Measurements from ENCODE around the gene INSYN1.
"Not testable (repeated sequence)": the region's sequence is repeated elsewhere in the genome, so short reads cannot be mapped to it uniquely, and the experiment has no call there.

Gene INSYN1

GRCh38 chr15:73723191-73723590, 30.0 kb downstream of the INSYN1 start:
- DNase-seq = no peak
- in situ Hi-C loops (cut with MboI; ENCODE audit: low pct_unique_long_range_greater_than_20kb, low sequenced_read_pairs) = no loop called here

GRCh38 chr15:73722425-73722824, 30.7 kb downstream of the INSYN1 start:
- DNase-seq = no peak
- in situ Hi-C loops (cut with MboI; ENCODE audit: low pct_unique_long_range_greater_than_20kb, low sequenced_read_pairs) = no loop called here

GRCh38 chr15:73718694-73719093, 34.5 kb downstream of the INSYN1 start:
- no peak for DNase-seq
- in situ Hi-C loops (cut with MboI; ENCODE audit: low pct_unique_long_range_greater_than_20kb, low sequenced_read_pairs) = no loop called here

- in situ Hi-C loops (cut with MboI; ENCODE audit: low pct_unique_long_range_greater_than_20kb, low sequenced_read_pairs) = no loop called here
- DNase-seq = no peak
These were observed 35.3 kb downstream of the INSYN1 start for GRCh38 chr15:73717802-73718201.

- in situ Hi-C loops (cut with MboI; ENCODE audit: low pct_unique_long_range_greater_than_20kb, low sequenced_read_pairs) = no loop called here
- DNase-seq = no peak
These were observed 35.9 kb downstream of the INSYN1 start for GRCh38 chr15:73717206-73717605.

- DNase-seq = no peak
- in situ Hi-C loops (cut with MboI; ENCODE audit: low pct_unique_long_range_greater_than_20kb, low sequenced_read_pairs) = no loop called here
These were observed 36.7 kb downstream of the INSYN1 start for GRCh38 chr15:73716417-73716816.

- no peak for DNase-seq
- in situ Hi-C loops (cut with MboI; ENCODE audit: low pct_unique_long_range_greater_than_20kb, low sequenced_read_pairs) = no loop called here
These were observed 37.7 kb downstream of the INSYN1 start for GRCh38 chr15:73715417-73715816.

GRCh38 chr15:73714695-73715301, 38.4 kb downstream of the INSYN1 start:
- in situ Hi-C loops (cut with MboI; ENCODE audit: low pct_unique_long_range_greater_than_20kb, low sequenced_read_pairs) = no loop called here
- DNase-seq = no peak

- in situ Hi-C loops (cut with MboI; ENCODE audit: low pct_unique_long_range_greater_than_20kb, low sequenced_read_pairs) = no loop called here
- no peak for DNase-seq
These were observed 41.0 kb downstream of the INSYN1 start for GRCh38 chr15:73712107-73712506.

- DNase-seq = peak; percentile 27
- in situ Hi-C loops (cut with MboI; ENCODE audit: low pct_unique_long_range_greater_than_20kb, low sequenced_read_pairs) = no loop called here
These were observed 41.6 kb downstream of the INSYN1 start for GRCh38 chr15:73711526-73711925.

GRCh38 chr15:73710321-73710720, 42.8 kb downstream of the INSYN1 start:
- no peak for DNase-seq
- in situ Hi-C loops (cut with MboI; ENCODE audit: low pct_unique_long_range_greater_than_20kb, low sequenced_read_pairs) = no loop called here

GRCh38 chr15:73709686-73710085, 43.5 kb downstream of the INSYN1 start:
- in situ Hi-C loops (cut with MboI; ENCODE audit: low pct_unique_long_range_greater_than_20kb, low sequenced_read_pairs) = no loop called here
- DNase-seq = no peak

- in situ Hi-C loops (cut with MboI; ENCODE audit: low pct_unique_long_range_greater_than_20kb, low sequenced_read_pairs) = no loop called here
- DNase-seq = no peak
These were observed 43.9 kb downstream of the INSYN1 start for GRCh38 chr15:73709241-73709640.

- DNase-seq = no peak
- in situ Hi-C loops (cut with MboI; ENCODE audit: low pct_unique_long_range_greater_than_20kb, low sequenced_read_pairs) = no loop called here
These were observed 44.5 kb downstream of the INSYN1 start for GRCh38 chr15:73708691-73709090.

GRCh38 chr15:73704869-73705645, 48.1 kb downstream of the INSYN1 start:
- in situ Hi-C loops (cut with MboI; ENCODE audit: low pct_unique_long_range_greater_than_20kb, low sequenced_read_pairs) = no loop called here
- peak; percentile 83 for DNase-seq

GRCh38 chr15:73704142-73704868, 48.8 kb downstream of the INSYN1 start:
- in situ Hi-C loops (cut with MboI; ENCODE audit: low pct_unique_long_range_greater_than_20kb, low sequenced_read_pairs); DNase-seq: not testable (repeated sequence)

GRCh38 chr15:73703601-73704000, 49.5 kb downstream of the INSYN1 start:
- DNase-seq = not testable (repeated sequence)

GRCh38 chr15:73702311-73703239, 50.6 kb downstream of the INSYN1 start:
- DNase-seq; in situ Hi-C loops (cut with MboI; ENCODE audit: low pct_unique_long_range_greater_than_20kb, low sequenced_read_pairs): not testable (repeated sequence)

More at GRCh38 chr15:73703601-73704000, 49.5 kb downstream of the INSYN1 start:
- in situ Hi-C loops (cut with MboI; ENCODE audit: low pct_unique_long_range_greater_than_20kb, low sequenced_read_pairs) = not testable (repeated sequence)

Data from KBM-7 (cell line).